ENCODE measurements around the gene GZMA.
"Not testable (repeated sequence)": the region's sequence is repeated elsewhere in the genome, so short reads cannot be mapped to it uniquely, and the experiment has no call there.

GZMA gene

GRCh38 chr5:55096182-55096581, 6.3 kb upstream of the GZMA start:
- Histone ChIP-seq H3K4me3 (ENCODE audit: low read length) (no peak overlapping the region), H2AFZ (ENCODE audit: low read depth, low read length) (no peak overlapping the region), H3K36me3 (ENCODE audit: insufficient read depth, low read length) (no peaks in the 10 kb centered on the region), H3K9me3 (ENCODE audit: low read length) (no peaks in the 10 kb centered on the region), H3K4me1 (ENCODE audit: insufficient read depth, low read length) (no peaks in the 10 kb centered on the region), H3K27me3 (ENCODE audit: insufficient read depth, low read length) (no peaks in the 10 kb centered on the region)

GRCh38 chr5:55096861-55097260, 5.6 kb upstream of the GZMA start:
- Histone ChIP-seq H3K9me3 (ENCODE audit: low read length) (no peaks in the 10 kb centered on the region), H3K4me1 (ENCODE audit: insufficient read depth, low read length) (no peaks in the 10 kb centered on the region), H3K27me3 (ENCODE audit: insufficient read depth, low read length) (no peaks in the 10 kb centered on the region), H3K4me3 (ENCODE audit: low read length) (no peak overlapping the region), H2AFZ (ENCODE audit: low read depth, low read length) (no peak overlapping the region), H3K36me3 (ENCODE audit: insufficient read depth, low read length) (no peaks in the 10 kb centered on the region)

DNA sequence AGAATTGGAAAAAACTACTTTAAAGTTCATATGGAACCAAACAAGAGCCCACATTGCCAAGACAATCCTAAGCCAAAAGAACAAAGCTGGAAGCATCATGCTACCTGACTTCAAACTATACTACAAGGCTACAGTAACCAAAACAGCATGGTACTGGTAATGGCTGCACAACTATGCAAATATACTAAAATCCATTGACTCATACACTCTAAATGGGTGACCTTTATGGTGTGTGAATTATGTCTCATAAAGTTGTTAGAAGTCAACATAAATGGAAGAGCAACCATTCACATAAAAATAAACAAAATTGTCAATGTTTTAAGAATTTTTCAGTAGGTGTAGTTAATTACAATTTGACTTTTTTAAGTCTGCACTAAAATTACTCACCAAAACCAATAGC, 1.3 kb upstream of the GZMA start:
- not testable (repeated sequence) for H3K9me3 ChIP-seq (ENCODE audit: low read length); H3K4me1 ChIP-seq (ENCODE audit: insufficient read depth, low read length); H3K4me3 ChIP-seq (ENCODE audit: low read length); H3K27me3 ChIP-seq (ENCODE audit: insufficient read depth, low read length); H3K36me3 ChIP-seq (ENCODE audit: insufficient read depth, low read length); H2AFZ ChIP-seq (ENCODE audit: low read depth, low read length)

- no peaks in the 10 kb centered on the region for H3K9me3 ChIP-seq (ENCODE audit: low read length)
- no peak overlapping the region for H3K4me3 ChIP-seq (ENCODE audit: low read length)
These were observed 730 bp upstream of the GZMA start for GRCh38 chr5:55101556-55102276.

GRCh38 chr5:55104036-55104772, 1.8 kb downstream of the GZMA start:
- Histone ChIP-seq H3K9me3 (ENCODE audit: low read length) (no peaks in the 10 kb centered on the region), H3K4me1 (ENCODE audit: insufficient read depth, low read length) (no peaks in the 10 kb centered on the region), H3K4me3 (ENCODE audit: low read length) (no peak overlapping the region), H3K36me3 (ENCODE audit: insufficient read depth, low read length) (no peaks in the 10 kb centered on the region), H2AFZ (ENCODE audit: low read depth, low read length) (no peak overlapping the region), H3K27me3 (ENCODE audit: insufficient read depth, low read length) (no peaks in the 10 kb centered on the region)

More at GRCh38 chr5:55101556-55102276, 730 bp upstream of the GZMA start:
- H2AFZ ChIP-seq (ENCODE audit: low read depth, low read length): no peak overlapping the region
- no peaks in the 10 kb centered on the region for H3K4me1 ChIP-seq (ENCODE audit: insufficient read depth, low read length)
- no peaks in the 10 kb centered on the region for H3K27me3 ChIP-seq (ENCODE audit: insufficient read depth, low read length)
- no peaks in the 10 kb centered on the region for H3K36me3 ChIP-seq (ENCODE audit: insufficient read depth, low read length)

- no peak overlapping the region for H2AFZ ChIP-seq (ENCODE audit: low read depth, low read length)
- no peaks in the 10 kb centered on the region for H3K9me3 ChIP-seq (ENCODE audit: low read length)
- H3K4me3 ChIP-seq (ENCODE audit: low read length): no peak overlapping the region
- no peaks in the 10 kb centered on the region for H3K36me3 ChIP-seq (ENCODE audit: insufficient read depth, low read length)
- peaks cover 4% of the 10 kb centered on the region for H3K4me1 ChIP-seq (ENCODE audit: insufficient read depth, low read length)
- no peaks in the 10 kb centered on the region for H3K27me3 ChIP-seq (ENCODE audit: insufficient read depth, low read length)
These were observed 2.7 kb downstream of the GZMA start for GRCh38 chr5:55104946-55105701.

- not testable (repeated sequence) for H2AFZ ChIP-seq (ENCODE audit: low read depth, low read length); H3K4me1 ChIP-seq (ENCODE audit: insufficient read depth, low read length); H3K27me3 ChIP-seq (ENCODE audit: insufficient read depth, low read length); H3K4me3 ChIP-seq (ENCODE audit: low read length); H3K9me3 ChIP-seq (ENCODE audit: low read length); H3K36me3 ChIP-seq (ENCODE audit: insufficient read depth, low read length)
These were observed 3.5 kb downstream of the GZMA start for GRCh38 chr5:55105976-55106375.

GRCh38 chr5:55108661-55109060, 6.2 kb downstream of the GZMA start:
- Histone ChIP-seq H3K36me3 (ENCODE audit: insufficient read depth, low read length) (no peaks in the 10 kb centered on the region), H3K27me3 (ENCODE audit: insufficient read depth, low read length) (no peaks in the 10 kb centered on the region), H2AFZ (ENCODE audit: low read depth, low read length) (no peak overlapping the region), H3K4me3 (ENCODE audit: low read length) (no peak overlapping the region), H3K9me3 (ENCODE audit: low read length) (no peaks in the 10 kb centered on the region), H3K4me1 (ENCODE audit: insufficient read depth, low read length) (peaks cover 9% of the 10 kb centered on the region)

- Histone ChIP-seq H3K4me3 (ENCODE audit: low read length) (no peak overlapping the region), H3K36me3 (ENCODE audit: insufficient read depth, low read length) (no peaks in the 10 kb centered on the region), H3K27me3 (ENCODE audit: insufficient read depth, low read length) (peaks cover 2% of the 10 kb centered on the region), H2AFZ (ENCODE audit: low read depth, low read length) (peak overlapping the region; percentile 60), H3K4me1 (ENCODE audit: insufficient read depth, low read length) (peaks cover 9% of the 10 kb centered on the region), H3K9me3 (ENCODE audit: low read length) (no peaks in the 10 kb centered on the region)
These were observed 7.8 kb downstream of the GZMA start for GRCh38 chr5:55110217-55110616.

- Histone ChIP-seq H3K4me1 (ENCODE audit: insufficient read depth, low read length) (peaks cover 9% of the 10 kb centered on the region), H3K27me3 (ENCODE audit: insufficient read depth, low read length) (peaks cover 2% of the 10 kb centered on the region), H3K9me3 (ENCODE audit: low read length) (no peaks in the 10 kb centered on the region), H3K4me3 (ENCODE audit: low read length) (no peak overlapping the region), H2AFZ (ENCODE audit: low read depth, low read length) (no peak overlapping the region), H3K36me3 (ENCODE audit: insufficient read depth, low read length) (no peaks in the 10 kb centered on the region)
These were observed 10.9 kb downstream of the GZMA start for GRCh38 chr5:55113327-55113726.

GRCh38 chr5:55114061-55114460, 11.6 kb downstream of the GZMA start:
- H3K36me3 ChIP-seq (ENCODE audit: insufficient read depth, low read length): no peaks in the 10 kb centered on the region
- peaks cover 2% of the 10 kb centered on the region for H3K27me3 ChIP-seq (ENCODE audit: insufficient read depth, low read length)
- H3K9me3 ChIP-seq (ENCODE audit: low read length): no peaks in the 10 kb centered on the region
- H2AFZ ChIP-seq (ENCODE audit: low read depth, low read length): no peak overlapping the region
- peaks cover 9% of the 10 kb centered on the region for H3K4me1 ChIP-seq (ENCODE audit: insufficient read depth, low read length)
- no peak overlapping the region for H3K4me3 ChIP-seq (ENCODE audit: low read length)

- Histone ChIP-seq H3K4me1 (ENCODE audit: insufficient read depth, low read length) (no peaks in the 10 kb centered on the region), H3K27me3 (ENCODE audit: insufficient read depth, low read length) (no peaks in the 10 kb centered on the region)
These were observed 20.9 kb downstream of the GZMA start for GRCh38 chr5:55123365-55123764.

DNA sequence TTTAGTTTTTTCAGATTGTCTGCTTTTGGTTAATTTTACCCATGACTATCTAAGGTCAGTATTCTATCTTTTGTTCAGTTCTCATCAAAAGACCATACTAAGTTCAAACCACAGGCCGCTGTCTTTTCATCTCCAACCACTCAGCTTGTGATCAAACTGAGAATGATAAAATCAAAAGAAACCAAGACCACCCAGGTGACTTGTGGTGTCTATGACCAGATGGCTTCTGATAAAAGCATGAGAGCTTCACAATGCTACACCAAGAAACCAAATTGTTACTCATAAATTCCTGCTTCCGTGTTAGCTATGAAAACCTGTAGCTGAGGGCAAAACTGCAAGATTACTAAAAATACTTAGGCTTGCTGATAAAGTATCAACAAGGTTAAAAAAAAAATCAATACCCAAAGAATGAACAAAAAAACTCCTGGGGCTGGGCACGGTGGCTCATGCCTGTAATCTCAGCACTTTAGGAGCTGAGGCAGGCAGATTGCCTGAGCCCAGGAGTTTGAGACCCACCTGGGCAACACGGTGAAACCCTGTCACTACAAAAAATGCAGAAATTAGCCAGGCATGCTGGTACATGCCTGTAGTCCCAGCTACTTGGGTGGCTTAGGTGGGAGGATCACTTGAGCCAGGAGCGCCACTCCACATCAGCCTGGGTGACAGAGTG, 31.7 kb downstream of the GZMA start:
- no peaks in the 10 kb centered on the region for H3K4me1 ChIP-seq (ENCODE audit: insufficient read depth, low read length)
- H3K36me3 ChIP-seq (ENCODE audit: insufficient read depth, low read length): no peaks in the 10 kb centered on the region
- no peak overlapping the region for H3K4me3 ChIP-seq (ENCODE audit: low read length)
- H2AFZ ChIP-seq (ENCODE audit: low read depth, low read length): no peak overlapping the region
- H3K9me3 ChIP-seq (ENCODE audit: low read length): no peaks in the 10 kb centered on the region
- H3K27me3 ChIP-seq (ENCODE audit: insufficient read depth, low read length): no peaks in the 10 kb centered on the region

More at GRCh38 chr5:55123365-55123764, 20.9 kb downstream of the GZMA start:
- Histone ChIP-seq H3K36me3 (ENCODE audit: insufficient read depth, low read length) (no peaks in the 10 kb centered on the region), H3K4me3 (ENCODE audit: low read length) (no peak overlapping the region), H2AFZ (ENCODE audit: low read depth, low read length) (no peak overlapping the region), H3K9me3 (ENCODE audit: low read length) (no peaks in the 10 kb centered on the region)

Data from neuron (in vitro differentiated cells).